Caco-2 (cell line): Measurements from ENCODE around the gene TOR1AIP2. TPM values are rescaled to one million over a fixed set of nuclear protein-coding genes. Genes with fewer than 3 reads are reported as not detected.

Experiments
- BruUV-seq: library from RNA; stranded (reverse); fragments of 400-500 nt; replicated peaks from 2 replicates; lab custom pipeline; 2021; lab: Mats Ljungman, UMichigan
- CTCF ChIA-PET: fragments of 300-600 bp; sonication (Branson Sonifier 250); formaldehyde crosslinking; loops from one replicate; lab custom pipeline; 2022; ENCODE audit warnings: antibody characterized with exemption; lab: Charles Lee
- POLR2A ChIA-PET: fragments of 300-600 bp; sonication (Branson Sonifier 250); formaldehyde crosslinking; loops from one replicate; lab custom pipeline; 2022; ENCODE audit warnings: antibody characterized with exemption; lab: Charles Lee
- DNase-seq, 2 experiments: peaks; one replicate each; pipeline versions ENCODE4 v3.0.0 to v3.0.0-alpha.2; 2020 to 2022
- H3K27me3 ChIP-seq: replicated peaks from 2 replicates; pipeline ENCODE4 v1.6.0; 2011; ENCODE audit warnings: low read length; ENCODE audit not compliant: control insufficient read depth, insufficient read depth
- H3K36me3 ChIP-seq: 2 replicates; pipeline ENCODE4 v1.5.1; 2011; ENCODE audit warnings: low read length; ENCODE audit not compliant: control insufficient read depth, insufficient read depth
- H3K4me1 ChIP-seq: fragments of 250-450 bp; sonication (Bioruptor Pico); 2 replicates; pipeline ENCODE4 v1.5.1; 2020; ENCODE audit warnings: mild to moderate bottlenecking
- H3K4me3 ChIP-seq: 2 replicates; pipeline ENCODE4 v1.5.1; 2011; ENCODE audit warnings: low read depth, mild to moderate bottlenecking, control low read depth, low read length
- H3K9me3 ChIP-seq: fragments of 250-450 bp; sonication (Bioruptor Pico); 2 replicates; pipeline ENCODE4 v1.5.1; 2020; ENCODE audit warnings: mild to moderate bottlenecking, moderate library complexity
- H3K27ac Mint-ChIP-seq: one replicate; pipeline ENCODE4 v1.8.0; 2022; ENCODE audit warnings: mixed read lengths; ENCODE audit not compliant: unreplicated experiment
- H3K27me3 Mint-ChIP-seq: one replicate; pipeline ENCODE4 v1.8.0; 2022; ENCODE audit warnings: mixed read lengths; ENCODE audit not compliant: insufficient read depth, unreplicated experiment
- H3K36me3 Mint-ChIP-seq: one replicate; pipeline ENCODE4 v1.8.0; 2022; ENCODE audit warnings: mild to moderate bottlenecking, mixed read lengths; ENCODE audit not compliant: insufficient read depth, unreplicated experiment
- H3K4me1 Mint-ChIP-seq: one replicate; pipeline ENCODE4 v1.8.0; 2022; ENCODE audit warnings: low read depth, mixed read lengths; ENCODE audit not compliant: unreplicated experiment
- H3K4me3 Mint-ChIP-seq: one replicate; pipeline ENCODE4 v1.8.0; 2022; ENCODE audit warnings: mild to moderate bottlenecking, moderate library complexity, mixed read lengths; ENCODE audit not compliant: unreplicated experiment
- H3K9me3 Mint-ChIP-seq: one replicate; pipeline ENCODE4 v1.8.0; 2022; ENCODE audit warnings: mixed read lengths; ENCODE audit not compliant: unreplicated experiment
- intact Hi-C: fragments of 100-400 bp; cut with micrococcal nuclease; formaldehyde crosslinking; loops from one replicate; pipeline ENCODE4 v1.10.0; 2022; ENCODE audit not compliant: unreplicated experiment
- total RNA-seq: library from RNA; stranded (reverse); gene quantifications from 2 replicates; pipeline ENCODE4 v1.2.3, GENCODE V29; 2022
- TF ChIP-seq, protein P1 (sequence below), 2 experiments: fragments of 200-600 bp in 1 of 2; IDR thresholded peaks; 1 replicate in 1 of 2; 2 replicates in 1 of 2; pipeline versions ENCODE4 v1.5.1 to v1.8.0; 2011 to 2022; ENCODE audit warnings: antibody characterized with exemption in 1 of 2, control low read depth in 1 of 2, inconsistent platforms in 1 of 2, low read depth in 1 of 2, low read length in 1 of 2, mild to moderate bottlenecking in 1 of 2, moderate library complexity in 1 of 2; ENCODE audit not compliant: insufficient read depth in 1 of 2, severe bottlenecking in 1 of 2, unreplicated experiment in 1 of 2

Gene TOR1AIP2
- total RNA-seq, 1 experiment from 2014 or later = 92.8 TPM

DNA sequence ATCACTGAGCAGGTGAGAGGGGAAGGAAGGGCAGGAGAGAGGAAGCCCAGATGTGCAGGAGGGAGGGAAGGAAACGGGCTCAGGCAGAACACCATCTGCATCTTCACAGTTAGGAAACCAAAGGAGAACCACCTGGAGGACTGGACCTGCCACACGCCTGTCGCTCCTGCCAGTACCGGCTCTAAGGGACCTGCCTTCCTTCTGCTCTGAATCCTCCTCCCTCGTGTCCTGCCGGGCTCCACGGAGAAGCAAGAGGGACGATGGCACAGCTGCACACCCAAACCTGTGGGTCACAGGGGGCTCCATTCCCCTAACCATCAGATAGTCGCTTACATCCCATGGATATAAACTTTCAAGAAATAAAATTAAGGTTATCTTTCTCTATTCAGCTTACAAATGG, 56.1 kb downstream of the TOR1AIP2 start:
- H3K9me3 Mint-ChIP-seq = no peaks in the 10 kb centered on the region
- no TSS peak for BruUV-seq

DNA sequence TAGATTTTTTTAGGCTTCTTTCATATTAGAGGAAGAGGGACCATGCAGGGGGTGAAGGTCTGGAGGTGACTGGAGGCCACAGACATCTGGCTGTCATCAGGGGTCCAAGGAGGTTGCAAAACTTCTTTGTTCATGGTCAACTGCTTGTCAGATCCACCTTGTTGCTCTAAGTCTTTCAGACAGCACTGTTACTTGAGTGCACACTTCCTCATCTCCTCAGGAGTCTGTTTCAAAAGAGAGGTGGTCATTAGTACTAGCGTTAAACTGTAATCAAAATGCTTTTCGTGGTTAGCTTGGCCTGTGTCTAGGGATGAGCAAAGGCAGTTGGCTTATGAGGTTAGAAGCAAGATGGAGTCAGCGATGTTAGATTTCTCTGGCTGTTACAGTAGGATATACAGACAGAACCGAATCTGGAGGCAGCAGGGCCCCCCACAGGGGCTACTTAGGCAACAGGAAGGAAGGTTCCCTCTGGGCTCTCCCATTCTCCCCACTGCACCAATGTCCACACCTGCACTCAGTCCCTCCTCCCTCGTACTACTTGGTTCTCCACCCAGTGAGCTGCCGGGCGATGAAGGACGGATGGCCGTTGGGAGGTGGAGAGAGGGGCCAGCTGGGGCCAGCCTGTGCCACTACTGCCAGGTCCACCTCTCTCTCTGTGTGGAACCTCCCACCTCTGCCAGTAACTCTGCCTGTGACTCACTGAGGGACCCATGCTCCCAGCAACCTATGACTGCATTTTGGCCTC, 57.2 kb downstream of the TOR1AIP2 start:
- ChIA-PET POLR2A (no interaction called here), CTCF (interaction anchor here (1.2 kb wide), 1 partner anchor 10 kb away, joined by 3 read pairs; no protein-coding TSS in a partner anchor)
- H3K4me1 ChIP-seq = no peaks in the 10 kb centered on the region
- no peaks in the 10 kb centered on the region for H3K27me3 Mint-ChIP-seq
- no peaks in the 10 kb centered on the region for H3K36me3 Mint-ChIP-seq
- H3K4me1 Mint-ChIP-seq = peaks cover 15% of the 10 kb centered on the region
- DNase-seq = no peak
- TF ChIP-seq, protein P1, sequence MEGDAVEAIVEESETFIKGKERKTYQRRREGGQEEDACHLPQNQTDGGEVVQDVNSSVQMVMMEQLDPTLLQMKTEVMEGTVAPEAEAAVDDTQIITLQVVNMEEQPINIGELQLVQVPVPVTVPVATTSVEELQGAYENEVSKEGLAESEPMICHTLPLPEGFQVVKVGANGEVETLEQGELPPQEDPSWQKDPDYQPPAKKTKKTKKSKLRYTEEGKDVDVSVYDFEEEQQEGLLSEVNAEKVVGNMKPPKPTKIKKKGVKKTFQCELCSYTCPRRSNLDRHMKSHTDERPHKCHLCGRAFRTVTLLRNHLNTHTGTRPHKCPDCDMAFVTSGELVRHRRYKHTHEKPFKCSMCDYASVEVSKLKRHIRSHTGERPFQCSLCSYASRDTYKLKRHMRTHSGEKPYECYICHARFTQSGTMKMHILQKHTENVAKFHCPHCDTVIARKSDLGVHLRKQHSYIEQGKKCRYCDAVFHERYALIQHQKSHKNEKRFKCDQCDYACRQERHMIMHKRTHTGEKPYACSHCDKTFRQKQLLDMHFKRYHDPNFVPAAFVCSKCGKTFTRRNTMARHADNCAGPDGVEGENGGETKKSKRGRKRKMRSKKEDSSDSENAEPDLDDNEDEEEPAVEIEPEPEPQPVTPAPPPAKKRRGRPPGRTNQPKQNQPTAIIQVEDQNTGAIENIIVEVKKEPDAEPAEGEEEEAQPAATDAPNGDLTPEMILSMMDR (IDR thresholded peaks at IDR 0.05; ENCODE audit: insufficient read depth in 1 of 2, low read depth in 1 of 2, low read length in 1 of 2, severe bottlenecking in 1 of 2, unreplicated experiment in 1 of 2) = no peak
- no TSS peak for BruUV-seq
- H3K27ac Mint-ChIP-seq = no peak overlapping the region
- H3K36me3 ChIP-seq = no peaks in the 10 kb centered on the region
- no peaks in the 10 kb centered on the region for H3K9me3 Mint-ChIP-seq
- intact Hi-C loops = no loop called here
- H3K9me3 ChIP-seq = no peaks in the 10 kb centered on the region
- H3K4me3 Mint-ChIP-seq = no peak overlapping the region
- no peaks in the 10 kb centered on the region for H3K27me3 ChIP-seq
- H3K4me3 ChIP-seq = no peak overlapping the region

More for the DNA sequence above, 56.1 kb downstream of the TOR1AIP2 start:
- no peak for DNase-seq
- Mint-ChIP-seq H3K27me3 (no peaks in the 10 kb centered on the region), H3K4me1 (peaks cover 10% of the 10 kb centered on the region), H3K27ac (no peak overlapping the region), H3K36me3 (no peaks in the 10 kb centered on the region), H3K4me3 (no peak overlapping the region)
- Histone ChIP-seq H3K4me1 (no peaks in the 10 kb centered on the region), H3K27me3 (no peaks in the 10 kb centered on the region), H3K9me3 (no peaks in the 10 kb centered on the region), H3K36me3 (no peaks in the 10 kb centered on the region), H3K4me3 (no peak overlapping the region)
- ChIA-PET POLR2A (no interaction called here), CTCF (interaction anchor here (1.2 kb wide), 1 partner anchor 11 kb away, joined by 3 read pairs; no protein-coding TSS in a partner anchor)
- intact Hi-C loops = no loop called here
- TF ChIP-seq, protein P1 (IDR thresholded peaks at IDR 0.05; ENCODE audit: insufficient read depth in 1 of 2, low read depth in 1 of 2, low read length in 1 of 2, severe bottlenecking in 1 of 2, unreplicated experiment in 1 of 2) = no peak

DNA sequence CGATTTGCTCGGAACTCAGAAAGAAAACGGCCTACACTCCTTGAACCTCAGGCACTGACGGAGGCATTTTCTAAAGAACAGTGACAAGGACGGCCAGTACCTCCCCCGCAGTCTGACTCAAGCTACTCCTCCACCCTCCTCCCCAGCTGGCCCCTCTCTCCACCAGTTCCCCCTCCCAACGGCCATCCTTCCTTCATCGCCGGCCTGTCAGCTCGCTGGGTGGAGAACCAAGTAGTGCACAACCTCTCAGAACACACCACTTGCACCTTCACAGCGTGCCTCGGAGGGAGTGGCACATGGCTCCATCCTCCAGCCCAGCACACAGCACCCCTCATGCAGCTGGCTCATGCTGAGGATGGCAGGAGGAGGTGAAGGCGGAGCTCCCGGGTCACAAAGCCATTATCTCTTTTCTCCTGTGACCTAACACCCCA, 58.8 kb downstream of the TOR1AIP2 start:
- Histone ChIP-seq H3K4me1 (no peaks in the 10 kb centered on the region), H3K4me3 (no peak overlapping the region), H3K36me3 (no peaks in the 10 kb centered on the region), H3K27me3 (no peaks in the 10 kb centered on the region), H3K9me3 (no peaks in the 10 kb centered on the region)
- CTCF ChIA-PET = interaction anchor here (1.8 kb wide), 1 partner anchor 9 kb away, joined by 6 read pairs; no protein-coding TSS in a partner anchor
- Mint-ChIP-seq H3K9me3 (no peaks in the 10 kb centered on the region), H3K36me3 (no peaks in the 10 kb centered on the region), H3K4me3 (no peak overlapping the region), H3K27me3 (no peaks in the 10 kb centered on the region), H3K4me1 (peaks cover 24% of the 10 kb centered on the region), H3K27ac (no peak overlapping the region)
- DNase-seq = no peak
- no TSS peak for BruUV-seq
- POLR2A ChIA-PET = interaction anchor here (0.5 kb wide), 1 partner anchor 53 kb away, joined by 4 read pairs; no protein-coding TSS in a partner anchor
- TF ChIP-seq, protein P1 (IDR thresholded peaks at IDR 0.05; ENCODE audit: insufficient read depth in 1 of 2, low read depth in 1 of 2, low read length in 1 of 2, severe bottlenecking in 1 of 2, unreplicated experiment in 1 of 2) = no peak
- intact Hi-C loops = loop anchor here (10.0 kb wide), 1 partner anchor 564 kb away; no protein-coding TSS in a partner anchor
